GM12874 (cell line): ENCODE data around the gene ZNRF3.

Experiments used
- TF ChIP-seq, protein P1 (sequence below): IDR thresholded peaks from 2 replicates; pipeline ENCODE4 v1.5.1; 2011; ENCODE audit warnings: low read depth, mild to moderate bottlenecking, control low read depth, low read length, moderate library complexity; ENCODE audit not compliant: insufficient read depth

ZNRF3 gene

DNA sequence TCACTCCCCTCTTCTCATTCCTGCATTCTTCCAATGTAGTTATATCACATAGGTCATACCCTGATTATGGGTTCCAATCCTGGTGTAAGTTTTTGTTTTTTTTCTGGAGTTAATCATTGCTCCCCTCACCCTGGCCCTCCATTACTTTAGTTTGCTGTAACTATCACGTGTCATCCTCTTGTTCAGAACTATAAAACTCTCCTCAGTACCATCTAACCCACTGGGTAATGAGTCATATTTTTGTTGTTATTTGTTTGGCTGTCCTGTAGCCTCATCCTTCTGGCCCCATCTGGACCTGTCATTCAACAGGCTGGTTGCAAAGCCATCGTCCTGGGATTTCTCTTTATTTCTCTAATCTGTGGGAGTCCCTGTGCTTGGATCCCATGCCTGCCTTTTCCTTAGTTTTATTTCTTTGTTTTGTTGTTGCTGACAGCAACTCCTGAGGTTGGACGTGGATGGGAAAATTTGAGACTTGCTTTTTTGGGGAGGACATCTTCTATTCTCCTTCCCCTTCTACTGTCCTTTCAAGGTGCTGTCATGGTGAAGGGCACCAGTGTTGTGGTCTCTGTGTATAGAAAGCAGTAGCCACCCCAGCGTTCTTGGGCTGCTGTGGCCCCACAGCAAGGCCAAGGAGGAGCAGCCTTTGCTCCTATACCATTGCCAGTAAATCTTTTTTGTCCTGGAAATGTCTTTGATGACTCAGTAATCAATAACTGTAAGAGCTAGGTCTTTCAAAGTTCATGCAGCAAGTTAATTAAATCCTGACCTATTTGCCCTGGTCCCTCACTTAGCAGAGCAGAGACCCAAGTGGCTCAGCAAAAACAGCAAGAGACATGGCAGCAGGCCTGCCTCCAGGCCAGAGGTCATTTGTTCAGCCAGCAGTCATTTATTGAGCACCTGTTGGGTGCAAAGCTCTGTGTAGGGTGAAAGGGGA is 95.8 kb downstream of the ZNRF3 start:
- TF ChIP-seq, protein P1, sequence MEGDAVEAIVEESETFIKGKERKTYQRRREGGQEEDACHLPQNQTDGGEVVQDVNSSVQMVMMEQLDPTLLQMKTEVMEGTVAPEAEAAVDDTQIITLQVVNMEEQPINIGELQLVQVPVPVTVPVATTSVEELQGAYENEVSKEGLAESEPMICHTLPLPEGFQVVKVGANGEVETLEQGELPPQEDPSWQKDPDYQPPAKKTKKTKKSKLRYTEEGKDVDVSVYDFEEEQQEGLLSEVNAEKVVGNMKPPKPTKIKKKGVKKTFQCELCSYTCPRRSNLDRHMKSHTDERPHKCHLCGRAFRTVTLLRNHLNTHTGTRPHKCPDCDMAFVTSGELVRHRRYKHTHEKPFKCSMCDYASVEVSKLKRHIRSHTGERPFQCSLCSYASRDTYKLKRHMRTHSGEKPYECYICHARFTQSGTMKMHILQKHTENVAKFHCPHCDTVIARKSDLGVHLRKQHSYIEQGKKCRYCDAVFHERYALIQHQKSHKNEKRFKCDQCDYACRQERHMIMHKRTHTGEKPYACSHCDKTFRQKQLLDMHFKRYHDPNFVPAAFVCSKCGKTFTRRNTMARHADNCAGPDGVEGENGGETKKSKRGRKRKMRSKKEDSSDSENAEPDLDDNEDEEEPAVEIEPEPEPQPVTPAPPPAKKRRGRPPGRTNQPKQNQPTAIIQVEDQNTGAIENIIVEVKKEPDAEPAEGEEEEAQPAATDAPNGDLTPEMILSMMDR: no peak

DNA sequence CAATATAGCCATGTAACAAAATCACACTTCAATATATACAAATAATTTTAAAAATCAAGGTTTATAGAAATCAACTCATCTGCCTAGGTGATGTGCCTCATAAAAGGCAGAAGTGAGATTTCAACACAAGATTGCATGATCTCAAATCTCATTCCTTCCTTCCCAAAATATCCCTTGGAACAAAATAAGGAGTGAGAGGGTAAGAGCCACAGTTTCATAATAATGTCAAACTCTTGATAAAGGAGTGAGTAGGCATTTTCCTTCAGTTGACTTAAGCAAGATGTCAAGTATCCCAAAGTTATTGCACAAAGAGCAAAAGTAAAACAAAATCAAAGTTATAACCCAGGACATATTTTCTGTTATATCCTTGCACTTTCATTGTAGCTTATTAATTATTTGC is 97.0 kb downstream of the ZNRF3 start:
- TF ChIP-seq, protein P1: no peak

DNA sequence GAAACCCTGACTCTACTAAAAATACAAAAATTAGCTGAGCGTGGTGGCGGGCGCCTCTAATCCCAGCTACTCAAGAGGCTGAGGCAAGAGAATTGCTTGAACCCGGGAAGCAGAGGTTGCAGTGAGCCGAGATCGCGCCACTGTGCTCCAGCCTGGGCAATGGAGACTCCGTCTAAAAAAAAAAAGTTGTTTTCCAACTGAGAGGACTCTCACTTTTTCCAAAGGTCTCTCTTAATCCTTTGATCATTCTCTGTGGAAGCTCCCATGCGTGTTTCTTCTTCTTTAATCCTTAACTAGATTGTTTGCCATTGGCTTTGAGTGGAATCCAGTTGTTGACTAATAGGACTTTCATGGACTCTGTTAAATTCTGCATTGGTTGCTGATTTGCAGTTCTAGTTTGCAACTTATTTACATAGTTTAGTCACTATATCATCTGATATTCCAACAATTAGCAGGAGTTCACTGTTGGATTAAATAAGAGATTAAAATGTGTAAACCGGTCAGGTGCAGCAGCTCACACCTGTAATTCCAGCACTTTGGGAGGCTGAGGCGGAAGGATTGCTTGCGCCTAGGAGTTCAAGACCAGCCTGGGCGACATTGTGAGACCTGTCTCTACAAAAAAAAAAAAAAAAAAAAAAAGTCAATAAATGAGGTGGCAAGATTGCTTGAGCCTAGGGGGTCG is 98.6 kb downstream of the ZNRF3 start:
- TF ChIP-seq, protein P1: no peak

DNA sequence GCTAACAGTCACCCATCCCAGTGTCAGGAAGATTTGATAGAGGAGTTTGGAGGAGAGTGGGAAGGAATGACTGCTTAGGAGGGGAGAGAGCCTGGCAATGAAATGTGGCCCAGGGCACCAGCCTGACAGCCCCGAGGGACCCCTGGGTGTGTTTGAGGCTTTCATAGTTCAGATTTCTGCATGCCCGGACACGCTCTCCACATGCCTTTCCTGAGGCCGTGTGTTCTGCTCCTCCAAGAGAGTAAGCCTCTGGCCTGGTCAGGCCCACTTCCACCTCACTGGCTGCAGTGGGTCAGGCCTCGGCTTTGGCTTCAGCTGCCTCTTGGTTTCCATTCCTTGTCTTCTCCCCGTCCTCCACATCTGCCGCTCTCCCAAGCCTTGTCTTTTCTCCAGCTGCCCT is 99.8 kb downstream of the ZNRF3 start:
- TF ChIP-seq, protein P1: no peak

DNA sequence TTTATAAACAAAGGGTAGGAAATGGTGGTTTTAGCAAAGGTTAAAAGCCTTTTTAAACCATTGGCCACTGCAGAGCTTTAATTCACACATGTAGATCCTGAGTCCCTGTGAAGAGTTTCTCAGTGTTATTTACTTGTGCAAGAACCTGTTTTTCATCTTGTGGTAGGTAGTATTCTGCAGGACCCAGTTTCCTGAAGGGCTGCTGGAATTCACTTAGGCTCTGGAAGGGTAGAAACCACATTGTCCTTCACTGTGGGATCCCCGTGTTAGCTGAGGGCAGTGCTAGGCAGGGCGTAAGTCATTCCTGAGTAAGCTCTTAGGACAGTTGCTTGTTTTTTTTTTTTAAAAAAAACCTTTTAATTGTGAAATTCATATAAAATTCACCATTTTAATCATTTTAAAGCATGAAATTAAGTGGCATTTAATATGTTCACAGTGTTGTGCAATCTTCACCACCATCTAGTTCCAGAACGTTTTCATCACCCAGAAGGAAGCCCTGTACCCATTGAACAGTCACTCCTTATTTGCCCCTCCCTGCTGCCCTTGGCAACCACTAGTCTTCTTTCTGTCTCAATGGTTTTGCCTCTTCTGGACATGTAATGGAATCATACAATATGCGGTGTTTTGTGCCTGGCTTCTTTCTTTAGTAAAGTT is 100.5 kb downstream of the ZNRF3 start:
- TF ChIP-seq, protein P1: no peak

DNA sequence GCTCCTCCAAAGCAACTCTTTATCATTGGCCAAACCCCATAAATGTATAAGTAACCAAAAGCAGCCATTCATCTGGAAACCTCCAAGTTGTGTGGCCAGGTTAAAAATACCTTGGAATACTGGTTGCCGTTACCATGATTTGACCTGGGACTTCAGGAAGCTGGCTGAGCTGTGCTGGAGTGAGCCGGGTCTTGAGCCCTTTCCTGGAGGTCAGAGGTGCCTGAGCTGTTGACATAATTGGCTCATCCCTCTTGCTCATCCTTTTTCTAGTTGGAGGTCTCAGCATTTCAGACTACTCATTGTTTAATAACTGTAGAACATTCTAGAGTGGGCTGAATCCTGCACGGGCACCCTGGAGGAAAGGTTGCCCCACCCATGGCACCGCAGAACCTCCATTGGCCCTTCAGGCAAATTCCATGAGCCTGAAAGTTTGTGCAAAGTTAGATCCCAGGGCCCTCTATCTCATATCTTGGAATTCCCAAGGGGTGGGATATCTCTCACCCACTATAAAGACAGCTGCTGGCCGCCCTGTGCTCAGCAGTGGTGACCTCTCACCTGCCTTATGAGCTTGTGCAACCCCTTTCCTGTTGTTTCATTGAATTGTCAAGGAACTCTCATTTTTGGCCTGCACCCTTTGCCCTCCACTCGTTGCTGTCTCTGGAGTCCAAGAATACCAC is 101.2 kb downstream of the ZNRF3 start:
- TF ChIP-seq, protein P1: no peak
